ENCODE measurements around the gene OSBPL10. TPM values are rescaled to one million over a fixed set of nuclear protein-coding genes. Genes with fewer than 3 reads are reported as not detected.

OSBPL10 gene
- total RNA-seq, 1 donor from 2014 or later: 45.4 TPM

DNA sequence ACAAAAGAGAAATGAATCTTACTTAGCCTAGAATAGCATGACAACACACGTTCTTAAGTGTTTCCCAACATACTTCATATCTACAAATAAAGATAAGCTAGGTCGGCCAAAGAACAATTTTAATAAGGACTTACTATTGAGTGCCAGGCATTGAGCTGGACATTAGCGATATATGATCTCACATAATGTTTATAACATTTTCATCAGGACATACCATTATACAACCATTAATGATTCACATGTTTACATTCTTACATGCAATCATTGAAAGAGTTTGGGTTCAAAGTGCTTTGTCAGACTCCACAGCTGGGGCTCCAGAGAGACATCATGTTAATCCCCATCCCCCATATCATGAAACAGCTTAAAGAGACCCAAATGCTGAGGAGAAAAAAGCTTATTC is 259.4 kb downstream of the OSBPL10 start:
- H3K27ac Mint-ChIP-seq (ENCODE audit: unreplicated experiment): no peak overlapping the region

GRCh38 chr3:31714495-31715280 is 266.4 kb downstream of the OSBPL10 start:
- H3K4me1 Mint-ChIP-seq (ENCODE audit: low read depth): peaks cover 16% of the 10 kb centered on the region
- TF ChIP-seq, protein P1, sequence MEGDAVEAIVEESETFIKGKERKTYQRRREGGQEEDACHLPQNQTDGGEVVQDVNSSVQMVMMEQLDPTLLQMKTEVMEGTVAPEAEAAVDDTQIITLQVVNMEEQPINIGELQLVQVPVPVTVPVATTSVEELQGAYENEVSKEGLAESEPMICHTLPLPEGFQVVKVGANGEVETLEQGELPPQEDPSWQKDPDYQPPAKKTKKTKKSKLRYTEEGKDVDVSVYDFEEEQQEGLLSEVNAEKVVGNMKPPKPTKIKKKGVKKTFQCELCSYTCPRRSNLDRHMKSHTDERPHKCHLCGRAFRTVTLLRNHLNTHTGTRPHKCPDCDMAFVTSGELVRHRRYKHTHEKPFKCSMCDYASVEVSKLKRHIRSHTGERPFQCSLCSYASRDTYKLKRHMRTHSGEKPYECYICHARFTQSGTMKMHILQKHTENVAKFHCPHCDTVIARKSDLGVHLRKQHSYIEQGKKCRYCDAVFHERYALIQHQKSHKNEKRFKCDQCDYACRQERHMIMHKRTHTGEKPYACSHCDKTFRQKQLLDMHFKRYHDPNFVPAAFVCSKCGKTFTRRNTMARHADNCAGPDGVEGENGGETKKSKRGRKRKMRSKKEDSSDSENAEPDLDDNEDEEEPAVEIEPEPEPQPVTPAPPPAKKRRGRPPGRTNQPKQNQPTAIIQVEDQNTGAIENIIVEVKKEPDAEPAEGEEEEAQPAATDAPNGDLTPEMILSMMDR (IDR thresholded peaks at IDR 0.05): no peak
- no peak overlapping the region for H3K27ac Mint-ChIP-seq (ENCODE audit: unreplicated experiment)
- peaks cover 14% of the 10 kb centered on the region for H3K36me3 Mint-ChIP-seq (ENCODE audit: low read depth)
- DNase-seq (ENCODE audit: low spot score): no peak
- H3K9me3 Mint-ChIP-seq (ENCODE audit: low read depth): peaks cover 17% of the 10 kb centered on the region
- no peak overlapping the region for H3K4me3 Mint-ChIP-seq (ENCODE audit: unreplicated experiment)
- H3K27me3 Mint-ChIP-seq (ENCODE audit: low read depth): no peaks in the 10 kb centered on the region

More for the DNA sequence above, 259.4 kb downstream of the OSBPL10 start:
- no peak for DNase-seq (ENCODE audit: low spot score)
- Mint-ChIP-seq H3K4me1 (ENCODE audit: low read depth) (peaks cover 20% of the 10 kb centered on the region), H3K27me3 (ENCODE audit: low read depth) (no peaks in the 10 kb centered on the region), H3K9me3 (ENCODE audit: low read depth) (no peaks in the 10 kb centered on the region), H3K4me3 (ENCODE audit: unreplicated experiment) (no peak overlapping the region), H3K36me3 (ENCODE audit: low read depth) (no peaks in the 10 kb centered on the region)
- TF ChIP-seq, protein P1 (IDR thresholded peaks at IDR 0.05): no peak

DNA sequence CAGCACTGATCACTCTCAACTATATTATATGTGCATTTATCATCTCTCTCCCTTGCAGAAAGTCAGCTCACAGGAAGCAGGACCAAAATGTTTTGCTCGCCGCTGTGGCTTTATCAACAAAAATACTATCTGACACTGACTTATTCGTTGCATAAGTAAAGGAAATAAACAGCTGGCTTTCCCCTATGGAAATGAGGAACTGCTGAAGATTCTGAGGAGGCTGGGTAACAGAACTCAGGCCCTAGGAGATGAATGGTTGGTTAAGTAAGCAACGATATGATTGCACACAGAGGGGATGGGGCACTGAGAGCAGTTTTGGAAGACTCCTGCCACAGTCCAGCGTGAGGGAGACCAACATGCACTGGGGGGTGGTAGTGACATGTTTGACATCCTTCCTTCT is 267.2 kb downstream of the OSBPL10 start:
- Mint-ChIP-seq H3K9me3 (ENCODE audit: low read depth) (peaks cover 17% of the 10 kb centered on the region), H3K4me3 (ENCODE audit: unreplicated experiment) (no peak overlapping the region), H3K4me1 (ENCODE audit: low read depth) (peaks cover 12% of the 10 kb centered on the region), H3K27me3 (ENCODE audit: low read depth) (no peaks in the 10 kb centered on the region), H3K36me3 (ENCODE audit: low read depth) (peaks cover 14% of the 10 kb centered on the region), H3K27ac (ENCODE audit: unreplicated experiment) (no peak overlapping the region)
- no peak for DNase-seq (ENCODE audit: low spot score)
- TF ChIP-seq, protein P1 (IDR thresholded peaks at IDR 0.05): no peak

DNA sequence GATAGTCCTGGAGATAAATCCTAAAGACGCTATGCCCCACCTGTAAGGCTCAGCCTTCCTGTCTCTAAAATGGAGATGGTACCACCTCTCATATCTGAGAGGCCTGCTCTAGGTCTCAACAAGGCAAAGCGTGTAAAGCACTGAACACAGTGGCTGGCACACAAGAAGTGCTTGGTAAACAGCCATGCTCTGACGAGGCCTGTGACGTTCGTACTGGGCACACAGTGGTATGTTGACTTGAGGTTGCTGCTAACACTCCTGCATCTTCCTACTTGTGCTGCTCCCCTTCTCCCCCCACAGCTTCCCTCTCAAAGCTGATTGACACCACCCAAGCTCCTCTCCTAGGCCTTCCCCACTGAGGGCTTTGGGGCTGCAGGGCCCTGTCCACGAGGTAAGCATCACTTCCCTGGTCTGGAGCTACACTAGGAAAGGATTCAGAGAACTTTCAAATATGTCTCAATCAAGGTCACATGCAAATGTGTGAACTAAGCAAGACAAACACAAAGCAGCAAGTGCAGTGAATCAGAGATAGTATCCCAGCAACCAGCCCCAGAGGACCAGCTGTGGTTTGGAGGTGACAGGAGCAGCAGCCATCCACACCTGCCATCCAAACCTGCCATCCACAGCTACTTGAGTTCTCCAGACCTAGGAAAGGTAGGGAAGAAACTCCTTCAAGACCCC is 270.8 kb downstream of the OSBPL10 start:
- TF ChIP-seq, protein P1 (IDR thresholded peaks at IDR 0.05): no peak
- H3K4me3 Mint-ChIP-seq (ENCODE audit: unreplicated experiment): no peak overlapping the region
- DNase-seq (ENCODE audit: low spot score): no peak
- peaks cover 17% of the 10 kb centered on the region for H3K9me3 Mint-ChIP-seq (ENCODE audit: low read depth)
- H3K27me3 Mint-ChIP-seq (ENCODE audit: low read depth): no peaks in the 10 kb centered on the region
- peaks cover 14% of the 10 kb centered on the region for H3K36me3 Mint-ChIP-seq (ENCODE audit: low read depth)
- peaks cover 15% of the 10 kb centered on the region for H3K4me1 Mint-ChIP-seq (ENCODE audit: low read depth)
- H3K27ac Mint-ChIP-seq (ENCODE audit: unreplicated experiment): no peak overlapping the region

DNA sequence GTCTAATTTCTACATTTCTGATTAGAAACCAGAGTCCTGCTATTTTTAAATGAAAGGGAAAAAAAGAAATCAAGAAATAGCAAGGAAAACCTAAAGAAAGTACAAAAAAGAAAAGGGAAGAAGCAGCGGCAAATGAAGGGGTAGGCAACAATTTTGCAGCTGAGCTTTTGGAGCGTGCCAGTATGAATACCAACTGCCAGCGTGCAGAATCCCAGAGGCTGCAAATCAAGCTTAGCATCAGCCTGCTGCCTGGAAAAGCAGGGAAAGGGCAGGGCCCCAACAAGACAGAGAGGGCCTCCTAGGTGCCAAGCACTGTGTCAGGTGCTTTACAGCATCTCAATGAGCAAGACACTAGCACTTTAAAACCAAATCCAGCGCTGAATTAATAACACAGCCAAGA is 271.5 kb downstream of the OSBPL10 start:
- Mint-ChIP-seq H3K36me3 (ENCODE audit: low read depth) (peaks cover 14% of the 10 kb centered on the region), H3K27me3 (ENCODE audit: low read depth) (no peaks in the 10 kb centered on the region), H3K9me3 (ENCODE audit: low read depth) (peaks cover 17% of the 10 kb centered on the region), H3K27ac (ENCODE audit: unreplicated experiment) (no peak overlapping the region), H3K4me1 (ENCODE audit: low read depth) (peaks cover 22% of the 10 kb centered on the region), H3K4me3 (ENCODE audit: unreplicated experiment) (no peak overlapping the region)
- TF ChIP-seq, protein P1 (IDR thresholded peaks at IDR 0.05): no peak
- no peak for DNase-seq (ENCODE audit: low spot score)
